ENCODE results near the gene KCNF1.

DNA sequence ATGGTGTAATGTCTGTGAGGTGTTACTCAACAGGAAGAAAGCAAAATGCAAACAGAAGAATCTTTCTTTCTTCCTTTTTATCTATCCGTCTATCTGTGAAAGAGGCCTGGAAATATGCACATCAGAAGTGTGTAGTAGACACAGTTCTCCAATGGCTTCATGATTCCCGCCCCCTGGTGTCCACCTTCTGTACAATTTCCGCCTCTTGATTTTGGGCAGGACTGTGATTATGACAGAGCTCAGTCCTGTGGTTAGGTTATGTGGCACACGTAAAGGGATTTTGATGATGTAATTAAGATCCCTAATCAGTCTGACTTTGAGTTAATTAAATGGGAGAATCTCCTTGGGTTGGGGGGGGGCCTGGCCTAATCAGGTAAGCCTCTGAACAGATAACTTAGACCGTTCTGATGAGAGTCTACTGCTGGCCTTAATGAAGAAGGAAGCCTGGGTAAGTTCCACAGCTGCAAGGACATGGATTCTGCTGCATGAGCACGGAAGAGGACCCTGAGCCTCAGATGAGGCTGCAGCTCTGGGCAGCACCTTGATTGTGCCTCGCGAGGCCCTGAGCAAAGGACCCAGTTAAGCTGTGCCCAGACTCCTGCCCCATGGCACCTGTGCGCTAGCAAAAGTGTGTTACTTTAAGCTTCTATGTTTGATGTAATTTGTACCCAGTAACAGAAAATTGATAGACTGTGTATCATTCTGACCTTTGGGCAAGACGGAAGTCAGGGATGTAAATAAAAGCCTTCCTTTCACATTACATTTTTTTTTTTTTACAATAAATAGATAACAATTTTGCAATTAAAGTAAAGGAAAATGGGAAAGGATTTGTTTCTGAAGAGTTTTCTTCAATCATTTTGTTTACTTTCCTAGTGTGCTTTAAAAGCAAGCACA, 11.3 kb upstream of the KCNF1 start:
- TF ChIP-seq, protein P1, sequence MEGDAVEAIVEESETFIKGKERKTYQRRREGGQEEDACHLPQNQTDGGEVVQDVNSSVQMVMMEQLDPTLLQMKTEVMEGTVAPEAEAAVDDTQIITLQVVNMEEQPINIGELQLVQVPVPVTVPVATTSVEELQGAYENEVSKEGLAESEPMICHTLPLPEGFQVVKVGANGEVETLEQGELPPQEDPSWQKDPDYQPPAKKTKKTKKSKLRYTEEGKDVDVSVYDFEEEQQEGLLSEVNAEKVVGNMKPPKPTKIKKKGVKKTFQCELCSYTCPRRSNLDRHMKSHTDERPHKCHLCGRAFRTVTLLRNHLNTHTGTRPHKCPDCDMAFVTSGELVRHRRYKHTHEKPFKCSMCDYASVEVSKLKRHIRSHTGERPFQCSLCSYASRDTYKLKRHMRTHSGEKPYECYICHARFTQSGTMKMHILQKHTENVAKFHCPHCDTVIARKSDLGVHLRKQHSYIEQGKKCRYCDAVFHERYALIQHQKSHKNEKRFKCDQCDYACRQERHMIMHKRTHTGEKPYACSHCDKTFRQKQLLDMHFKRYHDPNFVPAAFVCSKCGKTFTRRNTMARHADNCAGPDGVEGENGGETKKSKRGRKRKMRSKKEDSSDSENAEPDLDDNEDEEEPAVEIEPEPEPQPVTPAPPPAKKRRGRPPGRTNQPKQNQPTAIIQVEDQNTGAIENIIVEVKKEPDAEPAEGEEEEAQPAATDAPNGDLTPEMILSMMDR (IDR thresholded peaks at IDR 0.05): peak in 1 of 6 experiments; percentile 24
- TF ChIP-seq POLR2A (IDR thresholded peaks at IDR 0.05): no peak

All from esophagus squamous epithelium (tissue), 4 donors.